HG03135 (cell line): Measurements from ENCODE around the gene COLQ.
A peak's percentile ranks its signal among the peaks of the same experiment; 100 is the strongest.
"Not testable (repeated sequence)": the region's sequence is repeated elsewhere in the genome, so short reads cannot be mapped to it uniquely, and the experiment has no call there.

Experiments
- ATAC-seq: cut with Tn5 transposase; IDR thresholded peaks from one replicate; pipeline ENCODE4 v1.9.1; 2021; ENCODE audit warnings: mild to moderate bottlenecking, moderate library complexity; ENCODE audit not compliant: unreplicated experiment

Gene COLQ

GRCh38 chr3:15430624-15431023 lies 90.9 kb downstream of the COLQ start:
- ATAC-seq: no peak

- ATAC-seq: no peak
These were observed 92.4 kb downstream of the COLQ start for GRCh38 chr3:15429080-15429479.

GRCh38 chr3:15428539-15428938 lies 93.0 kb downstream of the COLQ start:
- ATAC-seq: no peak

- ATAC-seq: no peak
These were observed 93.5 kb downstream of the COLQ start for GRCh38 chr3:15427981-15428380.

- peak; percentile 86 for ATAC-seq
These were observed 94.2 kb downstream of the COLQ start, which contains the start of the genes EAF1 and METTL6 for GRCh38 chr3:15427182-15427880. TSS of gene EAF1 (plus strand) at chr3:15427598. CDS start at chr3:15427780, 182 bp downstream. TSS of gene METTL6 (minus strand) at chr3:15427544. CDS start at chr3:15426511, 1,033 bp downstream.

- ATAC-seq: peak; percentile 5
These were observed 94.9 kb downstream of the COLQ start for GRCh38 chr3:15426579-15427118.

GRCh38 chr3:15420871-15421270 lies 100.6 kb downstream of the COLQ start:
- ATAC-seq: no peak

GRCh38 chr3:15410966-15411365 lies 110.5 kb downstream of the COLQ start:
- ATAC-seq: not testable (repeated sequence)

GRCh38 chr3:15409774-15410173 lies 111.7 kb downstream of the COLQ start:
- no peak for ATAC-seq

- ATAC-seq: no peak
These were observed 112.3 kb downstream of the COLQ start for GRCh38 chr3:15409239-15409638.

- ATAC-seq: peak; percentile 57
These were observed 116.0 kb downstream of the COLQ start for GRCh38 chr3:15405448-15406050.

- ATAC-seq: no peak
These were observed 116.7 kb downstream of the COLQ start for GRCh38 chr3:15404767-15405166.

GRCh38 chr3:15403965-15404364 lies 117.5 kb downstream of the COLQ start:
- ATAC-seq: no peak

- no peak for ATAC-seq
These were observed 118.0 kb downstream of the COLQ start for GRCh38 chr3:15403495-15403894.

- ATAC-seq: no peak
These were observed 119.6 kb downstream of the COLQ start for GRCh38 chr3:15401936-15402335.
